ENCODE measurements around the gene KCNK4. TPM values are rescaled to one million over a fixed set of nuclear protein-coding genes. Genes with fewer than 3 reads are reported as not detected.

The KCNK4 gene
- polyA plus RNA-seq, 3 donors = 0.11 TPM; not detected in 2

GRCh38 chr11:64251753-64252002, 39.4 kb upstream of the KCNK4 start:
- no peak for DNase-seq (ENCODE audit: extremely low read depth in 1 of 11, low read depth in 9 of 11, low spot score in 4 of 11)

- DNase-seq (ENCODE audit: extremely low read depth in 1 of 11, low read depth in 9 of 11, low spot score in 4 of 11) = no peak
Measured at GRCh38 chr11:64252003-64252872, 38.9 kb upstream of the KCNK4 start.

GRCh38 chr11:64253043-64253442, 38.1 kb upstream of the KCNK4 start:
- DNase-seq (ENCODE audit: extremely low read depth in 1 of 11, low read depth in 9 of 11, low spot score in 4 of 11) = no peak

GRCh38 chr11:64253481-64253880, 37.6 kb upstream of the KCNK4 start:
- no peak for DNase-seq (ENCODE audit: extremely low read depth in 1 of 11, low read depth in 9 of 11, low spot score in 4 of 11)

- DNase-seq (ENCODE audit: extremely low read depth in 1 of 11, low read depth in 9 of 11, low spot score in 4 of 11) = no peak
Measured at GRCh38 chr11:64254326-64254725, 36.8 kb upstream of the KCNK4 start.

GRCh38 chr11:64255135-64256128, 35.7 kb upstream of the KCNK4 start:
- no peak for DNase-seq (ENCODE audit: extremely low read depth in 1 of 11, low read depth in 9 of 11, low spot score in 4 of 11)

GRCh38 chr11:64256300-64256699, 34.8 kb upstream of the KCNK4 start:
- DNase-seq (ENCODE audit: extremely low read depth in 1 of 11, low read depth in 9 of 11, low spot score in 4 of 11) = no peak

- DNase-seq (ENCODE audit: extremely low read depth in 1 of 11, low read depth in 9 of 11, low spot score in 4 of 11) = no peak
Measured at GRCh38 chr11:64258356-64258755, 32.7 kb upstream of the KCNK4 start.

- DNase-seq (ENCODE audit: extremely low read depth in 1 of 11, low read depth in 9 of 11, low spot score in 4 of 11) = no peak
Measured at GRCh38 chr11:64258946-64259532, 32.1 kb upstream of the KCNK4 start.

GRCh38 chr11:64259533-64260067, 31.5 kb upstream of the KCNK4 start:
- DNase-seq (ENCODE audit: extremely low read depth in 1 of 11, low read depth in 9 of 11, low spot score in 4 of 11) = no peak

GRCh38 chr11:64260147-64260708, 30.9 kb upstream of the KCNK4 start:
- no peak for DNase-seq (ENCODE audit: extremely low read depth in 1 of 11, low read depth in 9 of 11, low spot score in 4 of 11)

- no peak for DNase-seq (ENCODE audit: extremely low read depth in 1 of 11, low read depth in 9 of 11, low spot score in 4 of 11)
Measured at GRCh38 chr11:64261556-64262080, 29.5 kb upstream of the KCNK4 start.

- DNase-seq (ENCODE audit: extremely low read depth in 1 of 11, low read depth in 9 of 11, low spot score in 4 of 11) = no peak
Measured at GRCh38 chr11:64262271-64263002, 28.7 kb upstream of the KCNK4 start.

GRCh38 chr11:64263021-64263946, 27.8 kb upstream of the KCNK4 start:
- DNase-seq (ENCODE audit: extremely low read depth in 1 of 11, low read depth in 9 of 11, low spot score in 4 of 11) = no peak

GRCh38 chr11:64263947-64264317, 27.2 kb upstream of the KCNK4 start:
- no peak for DNase-seq (ENCODE audit: extremely low read depth in 1 of 11, low read depth in 9 of 11, low spot score in 4 of 11)

- no peak for DNase-seq (ENCODE audit: extremely low read depth in 1 of 11, low read depth in 9 of 11, low spot score in 4 of 11)
Measured at GRCh38 chr11:64264371-64264852, 26.7 kb upstream of the KCNK4 start.

All from renal cortex interstitium (tissue), 11 donors.